NAMALWA (cell line): Measurements from ENCODE around the gene SPINK9.
A peak's percentile ranks its signal among the peaks of the same experiment; 100 is the strongest.

Source experiments
- DNase-seq: peaks from one replicate; pipeline ENCODE4 v3.0.0-alpha.2; 2015; ENCODE audit warnings: low spot score

The SPINK9 gene

GRCh38 chr5:148368299-148368698 is 32.9 kb downstream of the SPINK9 start:
- no peak for DNase-seq

- DNase-seq, result no peak
Observed at GRCh38 chr5:148372166-148372725, 36.9 kb downstream of the SPINK9 start.

DNA sequence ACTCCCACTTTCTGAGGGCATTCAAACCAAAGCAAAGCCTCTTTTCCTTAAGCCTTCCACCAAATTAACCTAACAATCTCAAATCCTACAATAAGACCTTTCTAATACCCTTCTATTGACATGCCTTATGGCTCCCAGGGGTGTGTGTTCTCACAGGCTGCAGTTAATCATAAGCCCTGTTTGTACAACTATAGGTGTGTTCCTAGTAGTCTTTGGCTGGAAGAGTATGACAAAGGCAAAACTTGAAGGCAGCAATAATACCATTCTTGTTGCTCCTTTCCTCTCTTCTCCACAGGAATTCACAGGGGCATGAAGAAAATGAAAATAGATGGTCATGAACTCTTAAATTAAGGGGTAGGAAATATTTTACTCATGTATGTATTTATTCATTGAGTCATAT is 37.5 kb downstream of the SPINK9 start:
- DNase-seq, result no peak

DNA sequence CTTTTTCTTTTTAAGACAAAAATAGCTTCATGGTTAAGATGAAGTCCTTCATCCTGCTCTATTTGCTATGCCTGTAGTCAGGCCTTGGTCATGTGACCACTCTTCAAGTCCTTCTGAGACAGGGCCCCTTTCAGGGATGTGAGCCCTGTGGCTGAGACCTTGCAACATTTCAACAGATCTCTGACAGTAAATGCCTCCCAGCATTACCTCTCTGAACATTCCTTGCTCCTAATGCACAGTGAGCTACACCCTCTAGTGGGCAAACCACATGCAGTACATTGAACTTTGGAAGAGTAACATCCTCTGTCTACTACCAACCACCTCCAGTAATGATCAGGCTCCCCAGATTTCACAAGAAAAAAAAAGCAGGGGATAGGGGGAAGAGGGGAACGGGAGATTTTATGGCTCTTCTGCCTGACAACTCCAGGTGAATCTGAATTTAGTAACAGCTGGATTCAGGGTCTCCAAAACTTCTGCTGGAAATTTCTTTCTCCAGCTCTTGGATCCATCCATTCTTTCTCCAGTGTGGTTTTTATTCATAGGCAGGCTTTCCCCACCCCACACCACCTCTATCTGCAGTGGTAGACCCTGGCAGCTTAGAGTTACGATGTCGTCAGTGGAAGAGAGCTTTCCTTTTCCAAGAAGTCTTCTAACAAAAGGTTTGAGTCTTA is 39.5 kb downstream of the SPINK9 start:
- DNase-seq, result peak; percentile 59

DNA sequence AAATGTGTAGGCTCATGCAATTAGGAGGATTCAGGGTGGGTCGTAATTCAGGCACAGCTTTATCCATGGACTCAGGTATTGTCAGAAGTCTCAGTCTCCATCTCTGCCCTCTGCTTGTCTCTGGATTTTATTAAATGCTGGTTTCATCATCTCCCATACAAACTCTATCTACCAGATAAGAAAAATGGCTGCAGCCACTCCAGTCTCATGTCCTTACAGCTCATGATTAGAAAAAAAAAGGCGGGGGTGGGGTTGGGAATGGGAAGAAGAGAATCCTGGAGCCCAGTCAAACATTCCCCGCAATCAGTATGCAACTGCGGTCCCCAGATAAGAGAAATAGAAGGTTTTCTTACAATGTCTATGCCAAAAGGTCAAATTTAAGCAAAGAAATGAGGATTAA is 40.8 kb downstream of the SPINK9 start:
- DNase-seq, result no peak

DNA sequence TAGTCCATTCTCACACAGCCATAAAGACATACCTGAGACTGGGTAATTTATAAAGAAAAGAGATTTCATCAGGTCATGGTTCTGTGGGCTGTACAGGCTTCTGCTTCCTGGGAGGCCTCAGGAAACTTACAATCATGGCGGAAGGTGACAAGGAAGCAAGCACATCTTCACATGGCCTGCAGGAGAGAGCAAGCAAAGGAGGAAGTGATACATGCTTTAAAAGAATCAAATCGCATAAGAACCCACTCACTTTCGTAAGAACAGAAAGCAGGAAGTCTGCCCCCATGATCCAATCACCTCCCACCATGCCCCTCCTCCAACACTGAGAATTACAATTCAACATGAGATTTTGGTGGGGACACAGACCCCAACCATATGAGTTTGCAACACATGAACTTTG is 43.3 kb downstream of the SPINK9 start:
- no peak for DNase-seq

DNA sequence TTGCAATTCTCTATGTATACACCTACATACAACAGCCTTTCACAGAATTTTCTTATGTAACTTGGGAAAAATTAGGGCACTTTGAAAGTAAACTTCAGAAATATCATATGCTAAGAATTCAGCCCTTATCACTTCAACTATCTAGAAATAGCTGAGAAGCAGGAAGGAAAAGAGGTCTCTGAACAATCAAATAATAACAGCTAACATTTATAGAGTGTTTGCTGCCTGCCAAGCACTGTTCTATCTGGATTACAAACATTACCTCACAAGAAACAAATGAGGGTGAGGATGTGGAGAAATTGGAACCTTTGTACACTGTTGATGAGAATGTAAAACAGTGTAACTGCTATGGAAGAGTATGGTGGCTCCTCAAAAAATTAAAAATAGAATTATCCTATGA is 44.0 kb downstream of the SPINK9 start:
- DNase-seq, result no peak

- DNase-seq, result no peak
Observed at GRCh38 chr5:148381906-148382305, 46.5 kb downstream of the SPINK9 start.

GRCh38 chr5:148382961-148383360 is 47.6 kb downstream of the SPINK9 start:
- DNase-seq, result no peak

GRCh38 chr5:148383564-148384379 is 48.4 kb downstream of the SPINK9 start, which contains the start of gene FBXO38:
TSS of gene FBXO38 (plus strand) at chr5:148383958. CDS start at chr5:148394777, 10,819 bp downstream.
- DNase-seq, result peak; percentile 99

GRCh38 chr5:148384380-148384737 is 49.0 kb downstream of the SPINK9 start:
- DNase-seq, result no peak

DNA sequence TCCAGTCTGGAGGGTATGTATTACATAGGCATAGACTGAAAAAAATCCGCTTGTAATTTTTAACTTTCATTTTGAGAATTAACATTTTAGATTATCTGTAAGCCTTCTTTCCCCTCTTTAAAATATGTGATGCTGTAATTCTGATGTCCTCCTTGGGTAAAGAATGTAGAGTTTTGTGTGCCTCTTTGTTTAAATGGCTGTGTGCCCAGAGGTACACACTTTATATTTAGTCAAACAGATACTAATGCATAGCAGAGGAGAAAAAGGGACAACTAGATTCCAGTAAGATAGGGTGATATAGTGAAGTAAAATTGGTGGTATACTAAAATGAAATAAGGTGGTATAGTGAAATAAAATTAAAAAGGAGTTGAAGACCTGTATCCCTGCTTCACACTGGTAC is 49.7 kb downstream of the SPINK9 start:
- no peak for DNase-seq

GRCh38 chr5:148386041-148386440 is 50.7 kb downstream of the SPINK9 start:
- no peak for DNase-seq

DNA sequence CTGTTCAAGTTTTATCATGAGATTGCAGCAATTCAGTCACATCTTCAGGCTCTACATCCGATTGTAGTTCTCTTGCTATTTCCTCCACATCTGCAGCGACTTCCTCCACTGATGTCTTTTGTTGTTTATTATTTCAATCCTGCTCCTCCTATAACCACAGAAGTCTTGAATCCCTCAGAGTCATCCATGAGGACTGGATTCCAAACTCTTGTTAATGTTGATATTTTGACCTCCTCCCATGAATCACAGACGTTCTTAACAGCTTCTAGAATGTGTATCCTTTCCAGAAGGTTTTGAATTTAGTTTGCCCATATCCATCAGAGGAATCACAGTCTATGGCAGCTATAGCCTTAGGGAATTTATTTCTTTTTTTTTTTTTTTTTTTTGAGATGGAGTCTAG is 52.0 kb downstream of the SPINK9 start:
- DNase-seq, result no peak

DNA sequence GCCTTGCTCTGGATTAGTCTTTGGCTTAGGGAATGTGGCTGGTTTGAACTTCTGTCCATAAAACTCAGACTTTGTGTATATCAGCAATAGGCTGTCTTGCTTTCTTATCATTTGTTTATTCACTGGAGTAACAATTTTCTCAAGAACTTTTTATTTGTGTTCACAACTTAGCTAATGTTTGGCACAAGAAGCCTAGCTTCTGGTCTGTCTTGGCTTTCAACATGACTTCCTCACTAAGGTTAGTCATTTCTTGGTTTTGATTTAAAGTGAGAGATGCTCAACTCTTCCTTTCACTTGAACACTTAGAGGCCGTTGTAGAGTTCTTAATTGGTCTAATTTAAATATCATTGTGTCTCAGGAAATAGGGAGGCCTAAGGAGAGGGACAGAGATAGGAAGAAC is 53.3 kb downstream of the SPINK9 start:
- DNase-seq, result no peak
